GM21526 (cell line): ENCODE measurements around the gene SPDYE16.
"Not testable (repeated sequence)": the region's sequence is repeated elsewhere in the genome, so short reads cannot be mapped to it uniquely, and the experiment has no call there.

Experiments
- ATAC-seq: cut with Tn5 transposase; IDR thresholded peaks from one replicate; pipeline ENCODE4 v1.9.1; 2021; ENCODE audit warnings: moderate library complexity; ENCODE audit not compliant: unreplicated experiment, low FRiP score

The SPDYE16 gene

DNA sequence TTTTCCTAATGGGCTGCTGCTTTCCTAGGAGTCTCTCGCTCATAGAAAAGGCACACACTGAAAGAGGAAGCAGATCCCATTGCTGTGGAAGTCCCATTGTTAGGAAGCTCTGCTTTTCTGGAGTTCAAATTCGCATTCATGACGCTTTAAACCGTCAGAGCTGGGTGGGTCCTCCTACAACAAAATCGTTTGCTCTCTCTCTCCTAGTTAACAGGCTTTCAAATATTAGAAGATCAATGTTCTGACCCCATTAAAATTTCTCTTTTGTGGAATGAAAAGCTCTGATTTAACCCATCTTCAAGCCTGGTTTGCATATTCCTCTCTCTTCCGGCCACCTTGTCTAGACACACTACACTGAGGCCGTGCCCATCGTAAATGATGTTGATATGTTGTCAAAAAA lies at the start of gene SPDYE16:
TSS of gene SPDYE16 (minus strand) at position 101 of the 400 bp plus-strand sequence. CDS start 1,838 bp downstream, outside the sequence.
- ATAC-seq, result not testable (repeated sequence)

DNA sequence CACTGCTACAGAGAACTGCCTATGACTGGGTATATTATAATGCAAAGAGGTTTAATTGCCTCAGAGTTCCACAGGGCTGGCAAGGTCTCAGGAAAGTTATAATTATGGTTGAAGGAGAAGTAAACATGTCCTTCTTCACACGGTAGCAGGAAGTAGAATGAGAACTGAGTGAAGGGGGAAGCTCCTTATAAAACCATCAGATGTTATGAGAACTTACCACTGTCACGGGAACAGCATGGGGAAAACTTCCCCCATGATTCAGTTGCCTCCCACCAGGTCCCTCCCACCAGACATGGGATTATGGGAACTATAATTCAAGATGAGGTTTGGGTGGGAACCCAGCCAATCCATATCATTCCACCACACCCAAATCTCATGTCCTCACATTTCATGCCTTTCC lies 49.6 kb upstream of the SPDYE16 start:
- ATAC-seq, result not testable (repeated sequence)

DNA sequence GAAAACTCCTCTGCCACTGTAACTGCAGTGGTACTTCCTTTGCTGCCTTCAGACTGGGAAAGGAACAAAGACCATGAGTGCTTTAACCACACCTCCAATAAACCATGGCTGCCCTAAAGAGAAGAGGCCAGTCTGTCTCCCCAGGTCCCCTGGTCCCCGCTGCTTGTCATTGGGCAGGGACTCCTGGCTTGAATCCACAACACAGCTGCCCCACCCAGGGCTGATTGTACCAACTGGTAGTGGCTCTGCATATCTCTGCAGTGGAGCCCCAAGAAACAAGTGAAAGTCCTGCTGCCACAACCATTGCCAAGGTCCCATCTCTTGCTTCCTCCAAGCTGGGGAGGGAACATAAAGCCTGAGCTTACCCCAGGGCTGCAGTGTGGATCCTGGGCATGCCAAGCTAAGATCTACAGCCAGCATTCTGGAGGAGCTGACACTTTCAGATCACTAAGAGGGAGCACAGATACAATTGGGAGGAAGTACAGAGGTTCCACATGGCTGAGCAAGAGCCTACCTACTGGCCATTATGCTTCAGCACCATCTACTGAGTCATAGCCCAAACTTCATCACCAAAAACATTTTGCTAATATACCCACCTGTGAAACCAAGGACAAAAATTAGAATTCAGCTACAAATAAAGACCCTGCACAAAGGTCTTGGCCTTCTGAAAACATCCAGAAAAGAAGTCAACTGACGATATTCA lies 48.7 kb upstream of the SPDYE16 start:
- peak; percentile 67 for ATAC-seq

DNA sequence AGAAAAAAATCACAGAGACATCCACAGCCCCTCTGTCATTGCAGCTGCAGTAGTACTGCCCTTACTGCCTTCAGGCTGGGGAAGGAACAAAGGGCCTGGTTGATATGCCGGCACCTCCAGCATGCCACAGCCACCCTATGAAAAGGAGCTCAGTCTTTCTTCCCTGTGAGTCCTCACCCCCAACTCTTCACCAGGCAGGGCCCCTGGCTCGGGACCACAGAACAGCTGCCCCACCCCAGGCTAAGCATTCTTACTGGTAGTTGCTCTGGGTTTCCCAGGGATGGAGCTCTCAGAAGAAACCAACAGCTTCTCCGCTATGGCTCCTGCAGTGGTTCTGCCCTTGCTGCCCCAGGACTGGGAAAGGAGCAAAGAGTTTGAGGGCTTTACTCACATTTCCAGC lies 47.9 kb upstream of the SPDYE16 start:
- ATAC-seq, result not testable (repeated sequence)

DNA sequence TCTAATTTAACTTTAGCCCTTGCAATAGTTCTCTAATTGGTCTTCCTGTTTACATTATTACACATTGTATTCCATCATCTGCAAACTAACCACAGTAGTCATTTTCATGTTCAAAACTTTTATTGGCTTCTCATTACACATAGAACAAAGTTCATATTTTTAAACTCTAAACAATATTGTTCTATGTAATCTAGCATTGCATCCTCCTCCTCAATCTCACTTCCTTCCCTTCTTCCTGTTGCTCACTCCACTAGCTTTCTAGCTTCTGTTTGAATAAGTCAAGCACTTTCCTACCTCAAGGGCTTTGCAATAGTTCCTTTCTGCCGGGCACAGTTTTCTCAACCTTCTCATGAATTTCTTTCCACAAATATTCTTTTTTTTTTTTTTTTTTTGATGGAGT lies 45.5 kb upstream of the SPDYE16 start:
- ATAC-seq, result not testable (repeated sequence)

GRCh38 chr7:76586585-76587315 lies 43.7 kb upstream of the SPDYE16 start:
- not testable (repeated sequence) for ATAC-seq

- not testable (repeated sequence) for ATAC-seq
Observed at GRCh38 chr7:76583636-76584281, 40.7 kb upstream of the SPDYE16 start.

DNA sequence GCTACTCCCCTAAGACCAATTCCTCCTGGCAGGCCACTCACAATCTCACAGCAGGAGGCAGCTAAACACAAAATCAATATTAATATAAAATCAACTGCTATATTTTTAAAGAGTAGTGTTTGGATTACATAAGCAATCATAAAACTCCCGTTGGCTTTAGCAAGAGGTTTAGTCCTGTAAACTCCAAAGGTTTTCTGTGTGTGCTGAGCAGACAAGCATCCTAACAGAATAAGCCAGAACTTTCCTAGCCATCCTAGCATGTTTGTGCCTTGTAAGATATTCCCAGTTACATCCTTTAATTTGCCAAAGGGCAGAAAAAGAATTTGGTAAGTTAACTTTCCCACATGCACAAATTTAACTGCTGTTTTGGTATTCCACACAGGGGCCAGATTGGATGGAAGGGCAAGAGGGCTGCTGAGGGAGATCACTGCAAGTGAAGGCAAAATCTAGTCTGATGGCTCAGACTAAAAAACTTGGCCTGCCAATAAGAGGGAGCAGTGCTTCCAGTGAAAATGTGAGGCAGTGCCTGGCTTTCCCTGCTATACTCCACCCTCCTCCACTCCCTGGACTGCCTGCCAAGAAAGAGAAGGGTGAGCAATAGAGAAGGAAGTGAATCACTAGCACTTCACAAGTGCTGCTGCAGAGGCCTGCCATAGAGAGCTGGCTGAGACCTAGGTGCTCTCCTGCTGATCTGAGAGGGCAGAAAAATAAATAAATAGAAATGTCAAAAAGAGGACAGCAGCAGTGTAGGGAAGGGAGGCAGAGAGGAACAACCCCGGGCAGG lies 39.9 kb upstream of the SPDYE16 start:
- ATAC-seq, result not testable (repeated sequence)

DNA sequence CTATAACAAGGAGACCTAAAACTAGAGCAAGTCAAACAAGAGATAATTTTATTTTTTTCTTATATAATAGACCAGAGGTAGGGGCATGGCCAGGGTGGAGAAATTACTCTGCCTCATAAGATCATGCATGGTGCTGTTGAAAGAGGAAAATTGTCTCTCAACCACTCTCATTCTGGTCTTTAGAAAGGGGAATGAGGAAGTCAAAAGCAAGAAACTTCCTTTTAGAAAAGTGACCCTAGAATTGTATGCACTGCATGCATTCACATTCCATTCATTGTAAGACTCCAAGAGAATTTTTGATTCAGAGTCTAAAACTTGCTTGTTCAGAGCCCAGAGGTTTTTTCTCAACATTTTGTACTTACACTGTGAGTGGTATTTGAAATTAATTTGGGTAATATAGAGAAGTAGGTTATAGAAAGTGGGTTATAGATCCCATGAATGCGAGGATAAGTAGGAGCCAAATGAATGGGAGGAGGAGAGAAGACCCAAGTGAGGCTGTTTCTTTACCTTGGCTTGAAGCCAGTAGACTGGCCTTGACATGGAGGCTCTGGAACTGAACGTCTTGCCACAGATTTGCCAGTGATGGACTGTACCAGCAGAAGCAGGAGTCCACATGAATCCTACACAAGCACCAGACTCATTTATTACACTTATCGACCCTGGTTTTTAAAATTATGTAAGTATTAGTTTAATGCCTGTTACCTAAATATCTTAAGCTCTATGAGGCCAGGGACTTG lies 33.0 kb upstream of the SPDYE16 start:
- not testable (repeated sequence) for ATAC-seq

DNA sequence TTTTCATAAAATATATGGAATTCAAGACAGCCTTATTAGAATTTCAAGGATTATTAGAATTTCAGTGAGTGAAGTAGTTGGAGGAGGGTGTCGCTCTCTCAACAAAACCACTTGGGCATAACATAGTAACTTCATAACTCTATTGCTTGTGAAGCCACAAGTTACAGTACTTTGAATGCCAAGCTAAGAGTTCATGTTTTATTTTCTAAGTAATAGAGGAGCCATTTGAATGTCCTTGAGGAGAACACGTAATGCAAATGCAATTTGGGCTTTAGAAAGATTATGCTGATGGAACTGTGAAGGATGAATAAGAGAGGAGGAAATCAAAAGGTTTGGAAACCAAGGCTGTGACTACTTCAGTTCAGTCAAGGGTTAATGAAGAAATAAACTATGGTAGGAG lies 32.3 kb upstream of the SPDYE16 start:
- not testable (repeated sequence) for ATAC-seq

DNA sequence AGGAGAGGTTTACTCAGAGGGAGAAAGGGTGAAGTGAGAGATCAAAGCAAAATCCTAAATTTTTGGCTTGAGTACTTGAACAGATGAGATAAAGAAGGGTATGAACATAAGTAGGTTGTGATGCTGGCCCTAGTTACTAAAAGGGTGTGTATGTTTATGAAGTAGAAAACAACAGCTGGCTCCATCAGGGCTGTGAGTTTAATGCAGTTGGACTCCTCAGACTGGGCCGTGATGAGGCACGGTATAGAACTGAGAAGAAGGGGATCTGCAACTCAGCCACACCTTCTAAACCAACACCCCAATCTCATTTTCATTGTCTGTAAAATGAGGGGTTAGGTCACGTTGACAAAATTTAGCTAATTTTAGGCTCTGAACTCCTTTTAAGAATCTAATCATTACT lies 29.2 kb upstream of the SPDYE16 start:
- ATAC-seq, result not testable (repeated sequence)

DNA sequence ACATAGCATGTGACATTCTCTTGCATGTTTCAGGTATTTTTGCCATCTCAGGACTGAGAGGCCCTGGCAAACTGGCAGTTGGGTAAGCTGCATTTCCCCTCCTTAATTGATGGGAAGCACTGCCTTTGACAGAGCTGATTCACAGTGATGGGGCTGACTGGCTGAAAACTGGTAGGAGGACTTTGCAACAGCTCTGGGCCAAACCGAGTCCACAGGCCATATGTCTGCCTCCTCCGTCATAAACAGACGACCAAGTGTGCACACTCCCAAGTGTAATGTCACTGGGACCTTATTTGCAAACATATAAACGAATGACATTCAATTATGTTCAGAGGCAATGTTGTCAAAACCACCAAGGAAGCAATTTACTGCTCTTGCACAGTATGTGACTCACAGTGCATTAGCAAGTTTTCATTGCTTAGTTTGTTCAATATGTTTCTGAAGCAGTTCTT lies 27.3 kb upstream of the SPDYE16 start:
- not testable (repeated sequence) for ATAC-seq

DNA sequence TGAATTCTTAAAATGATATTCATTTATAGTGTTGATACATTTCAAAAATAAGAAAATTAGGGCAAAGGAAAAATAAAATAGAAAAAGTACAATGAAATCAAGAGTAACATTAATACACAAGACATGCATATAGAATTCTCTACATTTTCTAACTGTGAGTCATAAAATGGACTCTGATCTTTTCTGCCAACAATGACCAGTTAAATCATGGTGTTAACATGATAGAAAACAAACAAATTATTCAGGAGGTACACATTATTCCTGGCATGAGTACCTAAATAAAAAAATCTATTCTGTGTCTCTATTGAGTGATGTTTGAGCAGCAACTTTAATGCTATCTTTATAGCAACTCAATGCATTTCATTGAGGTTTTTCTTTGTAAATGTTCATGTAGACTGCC lies 25.6 kb upstream of the SPDYE16 start:
- ATAC-seq, result not testable (repeated sequence)

- not testable (repeated sequence) for ATAC-seq
Observed at GRCh38 chr7:76567753-76568152, 24.7 kb upstream of the SPDYE16 start.

DNA sequence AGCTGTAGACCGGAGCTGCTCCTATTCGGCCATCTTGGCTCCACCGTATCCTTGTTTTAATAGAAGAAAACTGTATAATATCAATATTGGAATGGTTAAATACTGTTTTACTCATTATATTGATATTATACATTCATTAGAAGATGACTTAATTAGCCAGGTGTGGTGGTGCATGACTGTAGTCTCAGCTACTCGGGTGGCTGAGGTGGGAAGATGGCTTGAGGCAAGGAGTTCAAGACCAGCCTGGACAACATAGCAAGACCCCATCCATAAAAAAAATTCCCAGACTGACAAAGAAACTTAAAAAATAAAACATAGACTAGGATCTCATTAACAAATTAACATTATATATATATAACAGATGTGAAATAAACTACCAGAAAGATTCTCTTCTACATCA lies 24.2 kb upstream of the SPDYE16 start:
- not testable (repeated sequence) for ATAC-seq

GRCh38 chr7:76565001-76565400 lies 21.9 kb upstream of the SPDYE16 start:
- ATAC-seq, result not testable (repeated sequence)

- not testable (repeated sequence) for ATAC-seq
Observed at GRCh38 chr7:76561342-76561741, 18.2 kb upstream of the SPDYE16 start.

GRCh38 chr7:76560157-76560556 lies 17.1 kb upstream of the SPDYE16 start:
- not testable (repeated sequence) for ATAC-seq

DNA sequence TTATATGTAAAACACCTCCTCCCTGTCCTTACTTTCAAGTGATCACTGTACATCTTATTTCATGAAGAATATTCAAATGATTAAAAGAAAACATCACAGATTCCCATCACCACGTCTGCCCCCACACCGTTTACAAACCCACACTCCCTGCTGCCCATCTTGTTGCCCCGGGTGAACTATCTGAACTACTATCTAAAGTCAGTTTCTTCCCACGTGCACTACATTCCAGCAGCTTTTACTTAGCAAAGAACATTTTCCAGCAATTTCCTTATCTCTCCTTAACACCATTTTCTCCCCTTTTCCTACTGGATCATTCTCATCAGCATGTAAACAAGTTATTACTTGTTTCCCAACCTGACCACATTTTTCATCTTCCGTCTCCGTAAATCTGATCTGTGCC lies 16.6 kb upstream of the SPDYE16 start:
- ATAC-seq, result not testable (repeated sequence)

DNA sequence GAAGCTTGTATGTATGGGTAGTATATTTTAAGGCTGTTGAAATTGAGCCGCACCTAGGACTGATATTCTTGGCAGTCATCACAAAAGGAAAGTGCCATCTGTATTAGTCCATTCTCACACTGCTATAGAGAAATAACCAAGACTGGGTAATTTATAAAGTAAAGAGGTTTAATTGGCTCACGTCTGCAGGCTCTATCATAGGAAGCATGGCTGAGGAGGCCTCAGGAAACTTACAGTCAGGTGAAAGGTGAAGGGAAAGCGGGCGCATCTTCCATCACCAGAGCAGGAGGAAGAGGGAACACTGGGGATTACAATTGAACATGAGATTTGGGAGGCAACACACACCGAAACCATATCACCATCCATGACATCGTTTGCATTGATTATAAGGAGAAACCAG lies 8.9 kb upstream of the SPDYE16 start:
- ATAC-seq, result not testable (repeated sequence)
